Breast epithelium (tissue), 4 donors: Measurements from ENCODE around the gene NOSTRIN. TPM values are rescaled to one million over a fixed set of nuclear protein-coding genes. Genes with fewer than 3 reads are reported as not detected.

Experiments
- DNase-seq, 2 donors: peaks; one replicate each; pipeline ENCODE4 v3.0.0-alpha.2; 2019; ENCODE audit warnings: low spot score in 2 of 2
- H3K27ac ChIP-seq, 2 donors: fragments of 200-600 bp; sonication (generic) in 1 of 2; one replicate each; pipeline ENCODE4 v1.5.1; 2016 to 2019; ENCODE audit warnings: mild to moderate bottlenecking in 1 of 2
- H3K27me3 ChIP-seq, 2 donors: fragments of 200-600 bp; sonication (generic) in 1 of 2; one replicate each; pipeline versions ENCODE4 v1.5.1 to v1.6.0; 2017 to 2019; ENCODE audit warnings: control low read depth in 1 of 2, mild to moderate bottlenecking in 1 of 2
- H3K36me3 ChIP-seq: fragments of 200-600 bp; one replicate; pipeline ENCODE4 v1.5.1; 2019
- H3K4me1 ChIP-seq, 2 donors: fragments of 200-600 bp; sonication (generic); one replicate each; pipeline ENCODE4 v1.5.1; 2016 to 2019; ENCODE audit warnings: control low read depth in 1 of 2
- H3K4me3 ChIP-seq, 3 donors: fragments of 200-600 bp; sonication (generic); 1 replicate in 2 of 3; 2 replicates in 1 of 3; pipeline ENCODE4 v1.5.1; 2016 to 2019; ENCODE audit warnings: mild to moderate bottlenecking in 3 of 3, moderate library complexity in 2 of 3
- H3K9me3 ChIP-seq, 2 donors: fragments of 200-600 bp; sonication (generic) in 1 of 2; one replicate each; pipeline ENCODE4 v1.5.1; 2016 to 2019; ENCODE audit warnings: control low read depth in 1 of 2
- POLR2A ChIP-seq: fragments of 450-650 bp; IDR thresholded peaks from one replicate; pipeline ENCODE4 v1.6.1; 2016; ENCODE audit warnings: antibody characterized with exemption, mild to moderate bottlenecking, moderate library complexity
- POLR2AphosphoS5 ChIP-seq, 3 donors: sonication (generic); formaldehyde crosslinking; IDR thresholded peaks; one replicate each; pipeline ENCODE4 v1.6.1; 2017; ENCODE audit warnings: antibody characterized with exemption in 3 of 3
- intact Hi-C: fragments of 100-400 bp; cut with DNase I; formaldehyde crosslinking; loops from one replicate; pipeline ENCODE4 v1.15.1; 2023; ENCODE audit warnings: low total_unique reads
- total RNA-seq, 3 donors: library from RNA; depleted of rRNA; stranded (reverse); fragments of >200 nt; gene quantifications; one replicate each; pipeline ENCODE4 v1.1.0, GENCODE V29; 2016
- TF ChIP-seq, protein P1 (sequence below), 3 donors: fragments of 450-650 bp; IDR thresholded peaks; one replicate each; pipeline ENCODE4 v1.5.1; 2016 to 2017; ENCODE audit warnings: antibody characterized with exemption in 3 of 3, mild to moderate bottlenecking in 3 of 3, moderate library complexity in 3 of 3

The NOSTRIN gene
- total RNA-seq, 3 donors from 2014 or later: 35.0 to 73.7 (median 35.9) TPM

DNA sequence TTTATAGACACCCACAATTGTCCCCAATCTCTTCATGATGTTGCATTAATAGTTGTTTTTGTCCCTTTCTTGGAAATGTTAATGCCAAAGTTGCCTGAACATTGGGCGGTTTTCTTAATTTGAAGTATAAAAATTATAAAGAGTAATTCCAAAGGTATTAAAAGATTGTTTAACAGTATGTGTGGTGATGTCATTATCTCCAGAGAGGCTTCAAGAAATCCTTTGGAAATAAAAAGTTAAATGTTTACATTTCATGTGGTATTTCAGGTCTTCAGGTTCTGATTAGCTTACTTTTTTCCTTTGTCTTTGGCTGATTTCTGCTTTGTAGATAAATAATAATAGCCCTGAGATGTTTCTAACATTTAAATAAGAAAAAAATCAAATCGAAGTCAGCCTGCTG is 29.3 kb upstream of the NOSTRIN start:
- H3K9me3 ChIP-seq: no peaks in the 10 kb centered on the region
- H3K36me3 ChIP-seq: no peaks in the 10 kb centered on the region
- H3K27me3 ChIP-seq: no peaks in the 10 kb centered on the region
- no peak for DNase-seq
- intact Hi-C loops: no loop called here
- no peak overlapping the region for H3K4me3 ChIP-seq
- H3K27ac ChIP-seq: no peak overlapping the region
- no peak for TF ChIP-seq POLR2AphosphoS5 (IDR thresholded peaks at IDR 0.05)
- TF ChIP-seq, protein P1, sequence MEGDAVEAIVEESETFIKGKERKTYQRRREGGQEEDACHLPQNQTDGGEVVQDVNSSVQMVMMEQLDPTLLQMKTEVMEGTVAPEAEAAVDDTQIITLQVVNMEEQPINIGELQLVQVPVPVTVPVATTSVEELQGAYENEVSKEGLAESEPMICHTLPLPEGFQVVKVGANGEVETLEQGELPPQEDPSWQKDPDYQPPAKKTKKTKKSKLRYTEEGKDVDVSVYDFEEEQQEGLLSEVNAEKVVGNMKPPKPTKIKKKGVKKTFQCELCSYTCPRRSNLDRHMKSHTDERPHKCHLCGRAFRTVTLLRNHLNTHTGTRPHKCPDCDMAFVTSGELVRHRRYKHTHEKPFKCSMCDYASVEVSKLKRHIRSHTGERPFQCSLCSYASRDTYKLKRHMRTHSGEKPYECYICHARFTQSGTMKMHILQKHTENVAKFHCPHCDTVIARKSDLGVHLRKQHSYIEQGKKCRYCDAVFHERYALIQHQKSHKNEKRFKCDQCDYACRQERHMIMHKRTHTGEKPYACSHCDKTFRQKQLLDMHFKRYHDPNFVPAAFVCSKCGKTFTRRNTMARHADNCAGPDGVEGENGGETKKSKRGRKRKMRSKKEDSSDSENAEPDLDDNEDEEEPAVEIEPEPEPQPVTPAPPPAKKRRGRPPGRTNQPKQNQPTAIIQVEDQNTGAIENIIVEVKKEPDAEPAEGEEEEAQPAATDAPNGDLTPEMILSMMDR (IDR thresholded peaks at IDR 0.05): no peak
- no peak for TF ChIP-seq POLR2A
- no peaks in the 10 kb centered on the region for H3K4me1 ChIP-seq

DNA sequence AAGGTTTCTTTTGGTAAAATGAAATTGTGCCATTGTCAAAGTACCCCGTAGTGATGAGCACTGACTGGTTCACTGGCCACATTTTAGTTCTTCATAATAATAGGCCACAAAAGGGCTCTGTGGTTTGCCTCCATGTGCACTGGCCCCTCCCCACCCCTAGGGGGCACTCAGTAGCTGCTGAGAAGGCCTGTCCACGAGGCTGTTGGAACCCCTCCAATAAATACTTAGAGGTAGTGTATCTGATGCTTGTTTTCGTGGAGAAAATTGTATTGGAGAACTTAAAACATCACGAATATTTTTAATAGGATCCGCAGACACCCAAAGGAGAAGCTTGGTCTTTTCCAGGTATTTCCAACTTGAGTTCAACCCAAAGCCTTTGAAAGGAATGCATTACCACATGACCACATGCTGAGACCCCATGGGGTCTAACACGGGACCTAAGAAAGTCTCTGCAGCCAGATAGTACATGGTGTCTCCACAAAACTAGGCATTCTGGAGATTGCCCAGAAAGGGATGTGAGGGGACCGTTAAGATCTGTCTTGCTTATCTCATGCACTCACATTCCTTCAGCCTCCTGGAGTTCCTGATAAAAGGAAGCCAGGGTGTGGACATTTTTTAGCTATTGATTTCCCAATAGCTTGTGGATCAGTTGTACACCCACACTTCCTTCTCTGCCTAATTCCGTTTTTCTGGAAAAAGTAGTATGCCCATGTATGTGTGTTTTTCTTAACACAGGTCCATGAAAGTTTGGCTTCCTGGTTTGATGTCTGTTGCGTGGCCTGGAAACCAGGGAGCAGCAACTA is 28.5 kb upstream of the NOSTRIN start:
- Histone ChIP-seq H3K4me1 (no peaks in the 10 kb centered on the region), H3K4me3 (no peak overlapping the region), H3K27me3 (no peaks in the 10 kb centered on the region), H3K27ac (no peak overlapping the region), H3K36me3 (no peaks in the 10 kb centered on the region), H3K9me3 (no peaks in the 10 kb centered on the region)
- DNase-seq: peak in 1 of 2 donors; percentile 27
- intact Hi-C loops: no loop called here
- TF ChIP-seq POLR2AphosphoS5 (IDR thresholded peaks at IDR 0.05): peak in 1 of 3 donors; percentile 50
- TF ChIP-seq POLR2A: no peak
- TF ChIP-seq, protein P1 (IDR thresholded peaks at IDR 0.05): peak; percentile 46 to 76 (median 69)

DNA sequence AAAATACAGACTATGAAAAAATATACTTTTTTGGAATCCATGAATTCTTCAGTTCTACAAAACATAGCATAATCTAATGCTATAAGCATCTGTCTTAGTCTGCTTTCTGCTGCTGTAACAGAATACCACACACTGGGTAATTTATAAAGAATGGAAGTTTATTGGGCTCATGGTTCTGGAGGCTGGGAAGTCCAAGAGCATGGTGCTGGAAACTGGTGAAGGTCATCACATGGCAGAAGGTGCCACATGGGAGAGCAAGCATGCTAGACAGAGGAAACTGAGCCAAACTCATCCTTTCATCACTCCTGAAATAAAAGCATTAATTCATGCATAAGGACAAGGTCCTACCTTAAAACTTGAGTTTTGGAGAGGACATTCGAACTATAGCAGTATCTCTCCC is 26.6 kb upstream of the NOSTRIN start:
- no peaks in the 10 kb centered on the region for H3K9me3 ChIP-seq
- TF ChIP-seq, protein P1 (IDR thresholded peaks at IDR 0.05): no peak
- no peak for TF ChIP-seq POLR2A
- TF ChIP-seq POLR2AphosphoS5 (IDR thresholded peaks at IDR 0.05): no peak
- H3K4me3 ChIP-seq: no peak overlapping the region
- H3K27ac ChIP-seq: no peak overlapping the region
- intact Hi-C loops: no loop called here
- H3K4me1 ChIP-seq: no peaks in the 10 kb centered on the region
- DNase-seq: no peak
- H3K36me3 ChIP-seq: no peaks in the 10 kb centered on the region
- H3K27me3 ChIP-seq: no peaks in the 10 kb centered on the region

DNA sequence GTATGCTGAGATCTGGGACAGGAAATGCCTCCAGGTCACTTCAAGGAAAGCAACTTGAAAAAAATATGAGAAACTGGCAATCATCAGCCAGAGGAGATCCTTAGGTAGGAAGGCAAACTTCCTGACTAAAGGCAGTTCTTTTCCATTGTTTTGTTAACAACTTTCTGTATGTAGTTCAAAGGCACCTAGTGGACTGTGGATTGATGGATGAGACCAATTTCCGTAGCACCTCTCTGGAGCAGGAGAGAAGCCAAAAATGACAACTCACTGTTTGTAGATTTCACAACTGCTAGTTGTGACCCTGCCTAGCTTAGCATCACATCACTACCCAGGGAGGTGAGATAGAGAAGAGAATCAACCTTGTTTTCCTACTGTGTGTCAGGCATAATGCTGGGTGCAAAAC is 21.8 kb upstream of the NOSTRIN start:
- H3K4me3 ChIP-seq: no peak overlapping the region
- no peaks in the 10 kb centered on the region for H3K4me1 ChIP-seq
- H3K36me3 ChIP-seq: no peaks in the 10 kb centered on the region
- peak overlapping the region in 1 of 2 donors; percentile 21 for H3K27ac ChIP-seq
- DNase-seq: no peak
- TF ChIP-seq POLR2A (no peak), POLR2AphosphoS5 (IDR thresholded peaks at IDR 0.05) (no peak)
- TF ChIP-seq, protein P1 (IDR thresholded peaks at IDR 0.05): no peak
- intact Hi-C loops: no loop called here
- no peaks in the 10 kb centered on the region for H3K9me3 ChIP-seq
- no peaks in the 10 kb centered on the region for H3K27me3 ChIP-seq

DNA sequence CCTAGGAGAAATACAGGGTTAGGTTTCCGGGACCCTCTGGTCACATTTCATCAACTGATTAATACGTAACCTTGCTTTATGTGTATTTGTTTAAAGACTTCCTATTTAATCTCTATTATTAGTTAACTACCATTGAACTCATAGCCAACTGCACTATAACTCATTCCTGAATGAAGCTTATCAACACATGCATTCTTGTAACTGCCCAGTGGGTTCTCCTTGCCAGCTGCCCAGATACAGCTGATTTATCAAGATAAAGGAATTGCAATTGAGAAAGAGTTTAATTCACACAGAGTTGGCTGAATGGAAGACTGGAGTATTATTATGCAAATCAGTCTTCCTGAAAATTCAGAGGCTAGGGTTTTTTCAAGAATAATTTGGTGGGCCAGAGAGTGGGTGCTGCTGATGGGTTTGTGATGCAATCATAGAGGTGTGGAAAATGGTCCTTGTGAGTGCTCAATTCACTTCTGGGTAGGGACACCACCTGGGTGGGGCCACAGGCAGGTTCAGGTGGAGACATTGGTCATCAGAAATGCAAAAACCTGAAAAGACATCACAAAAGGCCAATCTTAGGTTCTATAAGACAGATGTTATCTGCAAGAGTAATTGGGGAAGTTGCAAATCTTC is 21.1 kb upstream of the NOSTRIN start:
- Histone ChIP-seq H3K9me3 (no peaks in the 10 kb centered on the region), H3K36me3 (no peaks in the 10 kb centered on the region), H3K27ac (peak overlapping the region in 1 of 2 donors; percentile 21), H3K27me3 (no peaks in the 10 kb centered on the region), H3K4me1 (no peaks in the 10 kb centered on the region), H3K4me3 (no peak overlapping the region)
- DNase-seq: no peak
- TF ChIP-seq, protein P1 (IDR thresholded peaks at IDR 0.05): no peak
- TF ChIP-seq POLR2A (no peak), POLR2AphosphoS5 (IDR thresholded peaks at IDR 0.05) (no peak)
- intact Hi-C loops: no loop called here
